Transverse colon (tissue), 4 donors: Measurements from ENCODE around the gene SFN. TPM values are rescaled to one million over a fixed set of nuclear protein-coding genes. Genes with fewer than 3 reads are reported as not detected.

ENCODE experiments used
- DNase-seq: peaks from one replicate; pipeline ENCODE4 v3.0.0-alpha.2; 2019
- H3K27ac ChIP-seq, 4 donors: fragments of 200-600 bp; sonication (generic); 2 replicates each; pipeline ENCODE4 v1.5.1; 2016 to 2018; ENCODE audit warnings: inconsistent platforms in 4 of 4
- H3K27me3 ChIP-seq: fragments of 200-600 bp; sonication (generic); 2 replicates; pipeline ENCODE4 v1.5.1; 2017; ENCODE audit warnings: inconsistent platforms
- H3K36me3 ChIP-seq, 4 donors: fragments of 200-600 bp; sonication (generic); 2 replicates each; pipeline ENCODE4 v1.5.1; 2017 to 2019; ENCODE audit warnings: inconsistent platforms in 4 of 4
- H3K4me1 ChIP-seq, 4 donors: fragments of 200-600 bp; sonication (generic); 2 replicates each; pipeline ENCODE4 v1.5.1; 2017 to 2020; ENCODE audit warnings: inconsistent platforms in 4 of 4
- H3K4me3 ChIP-seq, 4 donors: fragments of 200-600 bp; sonication (generic); 1 replicate in 1 of 4; 2 replicates in 3 of 4; pipeline versions ENCODE4 v1.5.1 to v1.6.1; 2017 to 2019; ENCODE audit warnings: inconsistent platforms in 4 of 4
- H3K9me3 ChIP-seq, 2 donors: fragments of 200-600 bp; sonication (generic); 2 replicates each; pipeline ENCODE4 v1.5.1; 2017 to 2019; ENCODE audit warnings: inconsistent platforms in 2 of 2
- EP300 ChIP-seq: sonication (generic); formaldehyde crosslinking; IDR thresholded peaks from one replicate; pipeline ENCODE4 v1.6.1; 2017; ENCODE audit warnings: antibody characterized with exemption, low read depth
- POLR2A ChIP-seq: fragments of 450-650 bp; IDR thresholded peaks from one replicate; pipeline ENCODE4 v1.6.1; 2016; ENCODE audit warnings: antibody characterized with exemption, mild to moderate bottlenecking, moderate library complexity
- POLR2AphosphoS5 ChIP-seq, 3 donors: sonication (generic); formaldehyde crosslinking; IDR thresholded peaks; one replicate each; pipeline ENCODE4 v1.6.1; 2016; ENCODE audit warnings: antibody characterized with exemption in 3 of 3
- WGBS, 2 donors: methylation state at CpG; one replicate each; pipeline ENCODE4 v1.1.5; 2018; ENCODE audit warnings: low coverage in 1 of 2; 5-methylcytosine and 5-hydroxymethylcytosine counted together
- in situ Hi-C, 4 donors: fragments of 200-750 bp; cut with MboI; loops; one replicate each; pipeline versions ENCODE4 v1.15.0 to v1.15.1; 2017; ENCODE audit warnings: low sequenced_read_pairs in 3 of 4, low pct_ligation_motif_present in 1 of 4, low pct_unique_long_range_greater_than_20kb in 1 of 4
- intact Hi-C: fragments of 100-400 bp; cut with DNase I; formaldehyde crosslinking; loops from one replicate; pipeline ENCODE4 v1.15.1; 2023; ENCODE audit warnings: low total_unique reads
- total RNA-seq, 4 donors: library from RNA; depleted of rRNA; stranded (reverse); fragments of >200 nt; gene quantifications; one replicate each; pipeline ENCODE4 v1.1.0, GENCODE V29; 2016
- TF ChIP-seq, protein P1 (sequence below), 5 experiments: fragments of 200-600 bp in 3 of 5; fragments of 450-650 bp in 2 of 5; sonication (generic) in 3 of 5; IDR thresholded peaks; 1 replicate in 2 of 5; 2 replicates in 3 of 5; pipeline ENCODE4 v1.5.1; 2016 to 2017; ENCODE audit warnings: antibody characterized with exemption in 5 of 5, inconsistent platforms in 3 of 5, mild to moderate bottlenecking in 2 of 5, moderate library complexity in 1 of 5

Gene SFN
- total RNA-seq, 4 donors from 2014 or later: 50.2 to 197 (median 163) TPM

DNA sequence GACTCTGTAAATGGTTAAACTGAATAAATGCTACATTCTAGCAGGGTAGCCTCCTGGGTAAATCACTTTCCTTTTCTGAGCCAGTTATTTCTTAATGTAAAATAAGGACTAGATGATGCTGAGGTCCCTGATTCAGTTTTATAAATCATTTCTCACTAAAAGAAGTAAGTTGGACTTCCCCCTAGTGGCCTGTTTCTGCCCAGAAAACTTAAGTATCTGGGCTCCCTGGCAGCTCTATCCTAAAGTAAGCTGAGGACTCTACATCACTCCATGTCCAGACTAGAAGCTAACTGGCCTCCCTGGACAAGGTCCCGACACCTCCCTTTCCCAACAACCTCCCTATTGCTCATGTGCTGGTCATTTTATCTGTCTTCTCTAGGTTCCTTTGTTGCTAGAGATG, 24.2 kb downstream of the SFN start:
- DNase-seq: no peak
- intact Hi-C loops (no loop called here), in situ Hi-C loops (loop anchor here in 1 of 4 donors (25.0 kb wide), 1 partner anchor 300 kb away; no protein-coding TSS in a partner anchor)
- TF ChIP-seq, protein P1, sequence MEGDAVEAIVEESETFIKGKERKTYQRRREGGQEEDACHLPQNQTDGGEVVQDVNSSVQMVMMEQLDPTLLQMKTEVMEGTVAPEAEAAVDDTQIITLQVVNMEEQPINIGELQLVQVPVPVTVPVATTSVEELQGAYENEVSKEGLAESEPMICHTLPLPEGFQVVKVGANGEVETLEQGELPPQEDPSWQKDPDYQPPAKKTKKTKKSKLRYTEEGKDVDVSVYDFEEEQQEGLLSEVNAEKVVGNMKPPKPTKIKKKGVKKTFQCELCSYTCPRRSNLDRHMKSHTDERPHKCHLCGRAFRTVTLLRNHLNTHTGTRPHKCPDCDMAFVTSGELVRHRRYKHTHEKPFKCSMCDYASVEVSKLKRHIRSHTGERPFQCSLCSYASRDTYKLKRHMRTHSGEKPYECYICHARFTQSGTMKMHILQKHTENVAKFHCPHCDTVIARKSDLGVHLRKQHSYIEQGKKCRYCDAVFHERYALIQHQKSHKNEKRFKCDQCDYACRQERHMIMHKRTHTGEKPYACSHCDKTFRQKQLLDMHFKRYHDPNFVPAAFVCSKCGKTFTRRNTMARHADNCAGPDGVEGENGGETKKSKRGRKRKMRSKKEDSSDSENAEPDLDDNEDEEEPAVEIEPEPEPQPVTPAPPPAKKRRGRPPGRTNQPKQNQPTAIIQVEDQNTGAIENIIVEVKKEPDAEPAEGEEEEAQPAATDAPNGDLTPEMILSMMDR (IDR thresholded peaks at IDR 0.05): peak; percentile 0 to 45 (median 36)
- no peak for TF ChIP-seq POLR2AphosphoS5 (IDR thresholded peaks at IDR 0.05)
- Histone ChIP-seq H3K9me3 (no peaks in the 10 kb centered on the region), H3K36me3 (peaks cover 0 to 49% (median 24%) of the 10 kb centered on the region in 4 donors), H3K4me3 (no peak overlapping the region), H3K4me1 (peaks cover 5 to 23% (median 17%) of the 10 kb centered on the region in 4 donors), H3K27me3 (no peaks in the 10 kb centered on the region), H3K27ac (no peak overlapping the region)
- 92% methylated on average over 1 of the region's 1 CpG; no CpG with 5 or more reads in 1 of the 2 donors for WGBS, 2 donors

DNA sequence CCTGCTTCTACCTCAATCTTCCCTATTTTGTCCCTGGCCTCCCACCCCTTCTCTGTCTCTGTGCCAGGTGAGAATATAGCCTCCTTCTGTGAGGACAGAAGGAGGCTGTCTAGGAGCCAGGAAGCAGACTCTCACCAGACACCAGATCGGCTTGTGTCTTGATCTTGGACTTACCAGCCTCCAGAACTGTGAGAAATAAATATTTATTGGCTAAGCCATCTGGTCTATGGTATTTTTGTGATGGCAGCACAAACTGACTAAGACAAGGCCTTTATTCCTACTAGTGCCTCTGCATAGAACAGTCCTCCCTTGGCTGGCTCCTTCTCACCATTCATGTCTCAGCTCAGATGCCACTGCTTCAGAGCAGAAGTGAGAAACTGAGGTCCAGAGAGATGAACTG, 25.3 kb downstream of the SFN start:
- TF ChIP-seq POLR2AphosphoS5 (IDR thresholded peaks at IDR 0.05) (no peak), POLR2A (no peak), EP300 (no peak)
- TF ChIP-seq, protein P1 (IDR thresholded peaks at IDR 0.05): no peak
- peaks cover 5 to 23% (median 17%) of the 10 kb centered on the region in 4 donors for H3K4me1 ChIP-seq
- in situ Hi-C loops: loop anchor here in 1 of 4 donors (25.0 kb wide), 1 partner anchor 301 kb away; no protein-coding TSS in a partner anchor

DNA sequence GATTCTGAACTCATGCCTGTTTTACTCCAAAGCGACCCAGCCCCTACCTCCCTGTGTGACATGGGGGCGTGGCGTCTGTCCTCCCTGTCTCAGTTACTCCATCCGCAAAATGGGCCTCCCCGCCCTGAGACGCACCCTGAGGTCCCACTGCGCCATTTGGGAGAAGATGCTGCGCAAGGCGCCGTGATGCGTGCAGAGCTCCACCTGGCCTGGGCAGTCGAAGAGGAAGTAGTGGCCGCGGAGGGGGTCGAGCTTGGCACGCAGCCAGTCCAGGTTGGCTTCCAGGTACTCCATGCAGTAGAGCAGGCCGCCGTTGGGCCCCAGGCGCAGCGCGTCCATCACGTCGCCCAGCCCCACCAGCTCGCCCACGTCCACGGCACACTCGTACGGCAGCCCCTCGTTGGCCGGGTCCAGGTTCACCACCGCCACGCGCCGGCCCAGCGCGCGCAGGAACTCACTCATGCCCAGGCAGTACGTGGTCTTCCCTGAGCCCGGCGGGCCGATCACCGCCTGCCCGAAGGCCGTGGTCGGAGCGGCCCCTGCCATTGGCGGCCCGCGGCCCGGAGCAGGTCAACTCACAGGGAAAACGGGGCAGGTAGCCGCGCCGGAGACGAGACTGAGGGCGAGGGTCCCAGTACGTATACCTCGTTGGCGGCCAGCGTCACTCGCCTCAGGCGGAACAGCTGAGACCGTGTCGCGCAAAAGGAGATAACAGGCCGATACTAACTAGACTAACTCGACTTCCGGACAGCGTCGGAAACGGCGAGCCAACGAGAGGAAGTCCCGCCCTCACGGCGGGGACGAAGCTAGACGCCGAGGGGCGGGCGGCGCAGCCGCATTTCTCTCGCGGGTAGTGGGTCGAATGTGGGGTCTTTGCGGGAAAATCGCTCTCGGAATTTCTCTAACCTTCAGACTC, 26.9 kb downstream of the SFN start, which contains the start of gene GPN2:
TSS of gene GPN2 (minus strand) at position 733 of the 916 bp plus-strand sequence. CDS start at position 546, 187 bp downstream.
- in situ Hi-C loops (loop anchor here in 1 of 4 donors (25.0 kb wide), 1 partner anchor 303 kb away; no protein-coding TSS in a partner anchor), intact Hi-C loops (no loop called here)
- Histone ChIP-seq H3K27me3 (no peaks in the 10 kb centered on the region), H3K27ac (peak within 1 kb of the TSS; percentile 91 to 98 (median 94)), H3K4me3 (peak within 1 kb of the TSS; percentile 63 to 99 (median 80)), H3K36me3 (peaks cover 0 to 37% (median 13%) of the 10 kb centered on the region in 4 donors), H3K4me1 (peaks cover 5 to 23% (median 17%) of the 10 kb centered on the region in 4 donors), H3K9me3 (no peaks in the 10 kb centered on the region)
- WGBS, 2 donors: 1 to 3% methylated on average over 7 to 86 of the region's 89 CpGs
- DNase-seq: peak; percentile 82
- TF ChIP-seq POLR2AphosphoS5 (IDR thresholded peaks at IDR 0.05) (peak; percentile 80 to 96 (median 96)), POLR2A (peak; percentile 88), EP300 (no peak)
- TF ChIP-seq, protein P1 (IDR thresholded peaks at IDR 0.05): no peak

More for the DNA sequence above, 25.3 kb downstream of the SFN start:
- 73% methylated on average over 1 of the region's 1 CpG; no CpG with 5 or more reads in 1 of the 2 donors for WGBS, 2 donors
- H3K4me3 ChIP-seq: no peak overlapping the region
- intact Hi-C loops: no loop called here
- no peaks in the 10 kb centered on the region for H3K9me3 ChIP-seq
- no peak overlapping the region for H3K27ac ChIP-seq
- peaks cover 0 to 48% (median 21%) of the 10 kb centered on the region in 4 donors for H3K36me3 ChIP-seq
- DNase-seq: no peak
- no peaks in the 10 kb centered on the region for H3K27me3 ChIP-seq

DNA sequence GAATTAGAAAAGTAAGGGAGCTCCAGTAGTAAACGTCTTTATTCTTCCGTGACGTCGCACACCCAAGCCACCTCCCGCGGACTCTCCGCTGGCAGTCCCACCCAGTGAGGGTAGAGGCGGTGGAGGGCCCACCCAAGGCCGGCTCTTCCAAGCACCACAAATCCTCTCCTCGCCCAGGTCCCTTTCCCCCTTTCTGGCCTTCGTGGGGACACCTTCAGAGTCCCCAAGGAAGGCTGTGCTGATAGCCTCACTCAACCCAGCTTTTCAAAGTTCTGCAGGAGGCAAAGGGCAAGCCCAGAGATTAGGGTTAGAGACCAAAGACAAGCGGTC, 27.5 kb downstream of the SFN start:
- intact Hi-C loops: no loop called here
- DNase-seq: no peak
- H3K9me3 ChIP-seq: no peaks in the 10 kb centered on the region
- peak overlapping the region; percentile 63 to 99 (median 80) for H3K4me3 ChIP-seq
- peaks cover 0 to 33% (median 10%) of the 10 kb centered on the region in 4 donors for H3K36me3 ChIP-seq
- TF ChIP-seq POLR2A (peak; percentile 44), EP300 (no peak)
- peak overlapping the region; percentile 91 to 98 (median 94) for H3K27ac ChIP-seq
- in situ Hi-C loops: loop anchor here in 1 of 4 donors (25.0 kb wide), 1 partner anchor 303 kb away; no protein-coding TSS in a partner anchor
- 3% methylated on average over 12 of the region's 12 CpGs; no CpG with 5 or more reads in 1 of the 2 donors for WGBS, 2 donors
- no peaks in the 10 kb centered on the region for H3K27me3 ChIP-seq
- H3K4me1 ChIP-seq: peaks cover 5 to 23% (median 17%) of the 10 kb centered on the region in 4 donors
